ENCODE data around the gene ZNF438. TPM values are rescaled to one million over a fixed set of nuclear protein-coding genes. Genes with fewer than 3 reads are reported as not detected.

ZNF438 gene
- total and polyA plus RNA-seq, 7 donors = 3.9 to 18.9 (median 11.9) TPM

GRCh38 chr10:30996481-30997005, 35.1 kb downstream of the ZNF438 start:
- no peak for TF ChIP-seq POLR2AphosphoS5 (IDR thresholded peaks at IDR 0.05)
- TF ChIP-seq POLR2A (IDR thresholded peaks at IDR 0.05) = no peak
- TF ChIP-seq, protein P1, sequence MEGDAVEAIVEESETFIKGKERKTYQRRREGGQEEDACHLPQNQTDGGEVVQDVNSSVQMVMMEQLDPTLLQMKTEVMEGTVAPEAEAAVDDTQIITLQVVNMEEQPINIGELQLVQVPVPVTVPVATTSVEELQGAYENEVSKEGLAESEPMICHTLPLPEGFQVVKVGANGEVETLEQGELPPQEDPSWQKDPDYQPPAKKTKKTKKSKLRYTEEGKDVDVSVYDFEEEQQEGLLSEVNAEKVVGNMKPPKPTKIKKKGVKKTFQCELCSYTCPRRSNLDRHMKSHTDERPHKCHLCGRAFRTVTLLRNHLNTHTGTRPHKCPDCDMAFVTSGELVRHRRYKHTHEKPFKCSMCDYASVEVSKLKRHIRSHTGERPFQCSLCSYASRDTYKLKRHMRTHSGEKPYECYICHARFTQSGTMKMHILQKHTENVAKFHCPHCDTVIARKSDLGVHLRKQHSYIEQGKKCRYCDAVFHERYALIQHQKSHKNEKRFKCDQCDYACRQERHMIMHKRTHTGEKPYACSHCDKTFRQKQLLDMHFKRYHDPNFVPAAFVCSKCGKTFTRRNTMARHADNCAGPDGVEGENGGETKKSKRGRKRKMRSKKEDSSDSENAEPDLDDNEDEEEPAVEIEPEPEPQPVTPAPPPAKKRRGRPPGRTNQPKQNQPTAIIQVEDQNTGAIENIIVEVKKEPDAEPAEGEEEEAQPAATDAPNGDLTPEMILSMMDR (IDR thresholded peaks at IDR 0.05) = no peak
- no peak for TF ChIP-seq EP300 (IDR thresholded peaks at IDR 0.05)
- no peak overlapping the region for H3K4me3 ChIP-seq
- no peak overlapping the region for H3K27ac ChIP-seq
- H3K4me1 ChIP-seq = peaks cover 0 to 38% (median 23%) of the 10 kb centered on the region in 4 donors
- H3K9me3 ChIP-seq = peaks cover 0 to 4% (median 0%) of the 10 kb centered on the region in 4 donors
- no peak for DNase-seq
- H3K36me3 ChIP-seq = no peaks in the 10 kb centered on the region
- H3K27me3 ChIP-seq = no peaks in the 10 kb centered on the region
- intact Hi-C loops (cut with DNase I) = no loop called here

GRCh38 chr10:30995081-30995770, 36.4 kb downstream of the ZNF438 start:
- peaks cover 0 to 4% (median 0%) of the 10 kb centered on the region in 4 donors for H3K9me3 ChIP-seq
- no peaks in the 10 kb centered on the region for H3K36me3 ChIP-seq
- peaks cover 0 to 38% (median 23%) of the 10 kb centered on the region in 4 donors for H3K4me1 ChIP-seq
- intact Hi-C loops (cut with DNase I) = no loop called here
- WGBS, 2 donors = 93 to 96% methylated on average over 3 of the region's 3 CpGs
- H3K27me3 ChIP-seq = no peaks in the 10 kb centered on the region
- H3K4me3 ChIP-seq = no peak overlapping the region
- TF ChIP-seq EP300 (IDR thresholded peaks at IDR 0.05) (no peak), POLR2AphosphoS5 (IDR thresholded peaks at IDR 0.05) (no peak), POLR2A (IDR thresholded peaks at IDR 0.05) (no peak)
- TF ChIP-seq, protein P1 (IDR thresholded peaks at IDR 0.05) = no peak
- H3K27ac ChIP-seq = no peak overlapping the region
- no peak for DNase-seq

GRCh38 chr10:30993155-30993554, 38.5 kb downstream of the ZNF438 start:
- Histone ChIP-seq H3K4me1 (peaks cover 0 to 25% (median 20%) of the 10 kb centered on the region in 4 donors), H3K9me3 (peaks cover 0 to 4% (median 0%) of the 10 kb centered on the region in 4 donors), H3K36me3 (no peaks in the 10 kb centered on the region), H3K4me3 (no peak overlapping the region), H3K27me3 (no peaks in the 10 kb centered on the region), H3K27ac (peak overlapping the region in 1 of 4 donors; percentile 18)
- DNase-seq = no peak
- WGBS, 2 donors = 95 to 97% methylated on average over 1 of the region's 1 CpG
- TF ChIP-seq EP300 (IDR thresholded peaks at IDR 0.05) = no peak
- TF ChIP-seq POLR2A (IDR thresholded peaks at IDR 0.05) = no peak
- no peak for TF ChIP-seq POLR2AphosphoS5 (IDR thresholded peaks at IDR 0.05)
- TF ChIP-seq, protein P1 (IDR thresholded peaks at IDR 0.05) = no peak
- intact Hi-C loops (cut with DNase I) = no loop called here

GRCh38 chr10:30992681-30993080, 39.0 kb downstream of the ZNF438 start:
- peaks cover 0 to 23% (median 19%) of the 10 kb centered on the region in 4 donors for H3K4me1 ChIP-seq
- 84 to 94% methylated on average over 4 of the region's 4 CpGs for WGBS, 2 donors
- no peaks in the 10 kb centered on the region for H3K27me3 ChIP-seq
- intact Hi-C loops (cut with DNase I) = no loop called here
- no peak overlapping the region for H3K4me3 ChIP-seq
- TF ChIP-seq POLR2AphosphoS5 (IDR thresholded peaks at IDR 0.05) (no peak), EP300 (IDR thresholded peaks at IDR 0.05) (no peak), POLR2A (IDR thresholded peaks at IDR 0.05) (no peak)
- TF ChIP-seq, protein P1 (IDR thresholded peaks at IDR 0.05) = no peak
- H3K9me3 ChIP-seq = peaks cover 0 to 4% (median 0%) of the 10 kb centered on the region in 4 donors
- no peak for DNase-seq
- peak overlapping the region in 1 of 4 donors; percentile 18 for H3K27ac ChIP-seq
- no peaks in the 10 kb centered on the region for H3K36me3 ChIP-seq

Measured in sigmoid colon (tissue), 7 donors.